Endothelial cell of umbilical vein (primary cell): ENCODE measurements around the gene NEURL1B. TPM values are rescaled to one million over a fixed set of nuclear protein-coding genes. Genes with fewer than 3 reads are reported as not detected.

Source experiments
- BruUV-seq: library from RNA; stranded (reverse); fragments of 400-500 nt; replicated peaks from 2 replicates; lab custom pipeline; 2021; lab: Mats Ljungman, UMichigan
- CTCF ChIA-PET: fragments of 300-600, 350-600 bp; sonication (Branson Sonifier 250); formaldehyde crosslinking; loops from one replicate; lab custom pipeline; 2021; ENCODE audit warnings: antibody characterized with exemption, inconsistent platforms; lab: Charles Lee
- POLR2A ChIA-PET: fragments of 300-600, 350-600 bp; sonication (Branson Sonifier 250); formaldehyde crosslinking; loops from one replicate; lab custom pipeline; 2021; ENCODE audit warnings: antibody characterized with exemption, inconsistent platforms; lab: Charles Lee
- DNase-seq: peaks from one replicate; pipeline ENCODE4 v3.0.0-alpha.2; 2011; ENCODE audit warnings: low read depth, low spot score
- FAIRE-seq: peaks from 2 replicates; lab custom pipeline; 2011; peaks lifted over from hg19 to GRCh38; lab: Jason Lieb, UNC
- H2AFZ ChIP-seq: 2 replicates; pipeline ENCODE4 v1.6.0; 2012; ENCODE audit warnings: low read depth, low read length, control low read depth, inconsistent platforms
- H3K27ac ChIP-seq: 2 replicates; pipeline ENCODE4 v1.5.1; 2011; ENCODE audit warnings: low read depth, mild to moderate bottlenecking, control low read depth, low read length, moderate library complexity; ENCODE audit not compliant: insufficient read depth
- H3K27me3 ChIP-seq, 2 experiments: 2 replicates each; pipeline versions ENCODE4 v1.6.0 to v1.6.1; 2011; ENCODE audit warnings: low read length in 2 of 2, mixed read lengths in 1 of 2; ENCODE audit not compliant: control insufficient read depth in 2 of 2, insufficient read depth in 2 of 2
- H3K36me3 ChIP-seq, 2 experiments: 2 replicates in 1 of 2; 3 replicates in 1 of 2; pipeline ENCODE4 v1.5.1; 2011; ENCODE audit warnings: low read length in 2 of 2, mild to moderate bottlenecking in 1 of 2, moderate library complexity in 1 of 2; ENCODE audit not compliant: control insufficient read depth in 2 of 2, insufficient read depth in 2 of 2; ENCODE audit errors: extremely low read depth in 1 of 2
- H3K4me1 ChIP-seq: 3 replicates; pipeline ENCODE4 v1.5.1; 2011; ENCODE audit warnings: mild to moderate bottlenecking, low read length; ENCODE audit not compliant: control insufficient read depth, insufficient read depth; ENCODE audit errors: extremely low read depth
- H3K4me2 ChIP-seq: 2 replicates; pipeline ENCODE4 v1.6.1; 2011; ENCODE audit warnings: low read length, control low read depth, mixed read lengths; ENCODE audit not compliant: insufficient read depth
- H3K4me3 ChIP-seq, 3 experiments: fragments of 200-600 bp in 1 of 3; sonication (generic), shearing (Covaris generic) in 1 of 3; replicated peaks in 1 of 3; 2 replicates each; pipeline ENCODE4 v1.5.1; 2011 to 2016; ENCODE audit warnings: control low read depth in 3 of 3, low read length in 3 of 3, mild to moderate bottlenecking in 2 of 3, inconsistent platforms in 1 of 3, low read depth in 1 of 3, moderate library complexity in 1 of 3; ENCODE audit not compliant: insufficient read depth in 1 of 3
- H3K79me2 ChIP-seq: 2 replicates; pipeline ENCODE4 v1.6.0; 2012; ENCODE audit warnings: low read length, inconsistent platforms; ENCODE audit not compliant: control insufficient read depth, insufficient read depth
- H3K9ac ChIP-seq: replicated peaks from 2 replicates; pipeline ENCODE3; 2011; ENCODE audit warnings: low read length, control low read depth; ENCODE audit not compliant: insufficient read depth; ENCODE audit errors: extremely low read depth
- H3K9me1 ChIP-seq: replicated peaks from 3 replicates; pipeline ENCODE4 v1.6.0; 2011; ENCODE audit warnings: mild to moderate bottlenecking, low read length; ENCODE audit not compliant: control insufficient read depth, insufficient read depth; ENCODE audit errors: extremely low read depth
- H3K9me3 ChIP-seq: replicated peaks from 2 replicates; pipeline ENCODE4 v1.5.1; 2012; ENCODE audit warnings: low read length, inconsistent platforms; ENCODE audit not compliant: control insufficient read depth, insufficient read depth
- H4K20me1 ChIP-seq: replicated peaks from 2 replicates; pipeline ENCODE3; 2011; ENCODE audit warnings: mild to moderate bottlenecking, low read length; ENCODE audit not compliant: control insufficient read depth, insufficient read depth; ENCODE audit errors: extremely low read depth
- EZH2 ChIP-seq: IDR thresholded peaks from 2 replicates; pipeline ENCODE4 v1.6.1; 2012; ENCODE audit warnings: borderline replicate concordance, low read depth, mild to moderate bottlenecking, moderate library complexity, low read length, inconsistent platforms; ENCODE audit not compliant: severe bottlenecking
- FOS ChIP-seq: IDR thresholded peaks from 2 replicates; pipeline ENCODE4 v1.6.1; 2011; ENCODE audit warnings: mild to moderate bottlenecking, low read length, moderate library complexity, borderline replicate concordance; ENCODE audit not compliant: insufficient read depth
- GATA2 ChIP-seq: IDR thresholded peaks from 2 replicates; pipeline ENCODE4 v1.7.0; 2011; ENCODE audit warnings: low read depth, mild to moderate bottlenecking, moderate library complexity, mixed read lengths, low read length; ENCODE audit not compliant: insufficient read length, insufficient read depth
- JUN ChIP-seq: IDR thresholded peaks from 2 replicates; pipeline ENCODE4 v1.6.1; 2011; ENCODE audit warnings: borderline replicate concordance, low read depth; ENCODE audit not compliant: insufficient read length, insufficient read depth
- MYC ChIP-seq: IDR thresholded peaks from one replicate; pipeline ENCODE4 v1.6.1; 2011; ENCODE audit warnings: mild to moderate bottlenecking, low read depth, low read length
- POLR2A ChIP-seq: IDR thresholded peaks from 2 replicates; pipeline ENCODE4 v1.6.1; 2012; ENCODE audit warnings: low read depth, mild to moderate bottlenecking, control low read depth, low read length
- POLR2AphosphoS5 ChIP-seq: IDR thresholded peaks from 2 replicates; pipeline ENCODE4 v1.6.1; 2012; ENCODE audit warnings: low read depth, mild to moderate bottlenecking, control low read depth, low read length, moderate library complexity; ENCODE audit not compliant: insufficient read depth
- dilution Hi-C: fragments of 300-500 bp; cut with MboI; formaldehyde crosslinking; loops from one replicate; pipeline ENCODE4 v1.15.0; 2019; ENCODE audit warnings: low sequenced_read_pairs; ENCODE audit not compliant: extremely low pct_ligation_motif_present
- intact Hi-C: fragments of 100-400 bp; cut with micrococcal nuclease; formaldehyde crosslinking; loops from one replicate; pipeline ENCODE4 v1.10.0; 2022
- polyA plus RNA-seq, 4 experiments: library from polyadenylated mRNA; depleted of rRNA in 3 of 4; stranded (reverse) in 3 of 4; unstranded in 1 of 4; fragments of >200 nt; gene quantifications; 2 replicates each; pipeline versions ENCODE4 v1.2.1 to v1.2.3, GENCODE V29; 2011 to 2012; ENCODE audit warnings: missing spikeins in 1 of 4
- total RNA-seq: library from RNA; stranded (reverse); gene quantifications from 2 replicates; pipeline ENCODE4 v1.2.3, GENCODE V29; 2021
- TF ChIP-seq, protein P1 (sequence below): IDR thresholded peaks from 2 replicates; pipeline ENCODE4 v1.6.1; 2011; ENCODE audit not compliant: insufficient read depth, insufficient read length
- TF ChIP-seq, protein P2 (sequence below), 2 donors: IDR thresholded peaks; 1 replicate in 1 of 2; 2 replicates in 1 of 2; pipeline ENCODE4 v1.5.1; 2011; ENCODE audit warnings: low read length in 2 of 2, mild to moderate bottlenecking in 2 of 2, moderate library complexity in 2 of 2, control low read depth in 1 of 2, inconsistent platforms in 1 of 2, low read depth in 1 of 2; ENCODE audit not compliant: insufficient read depth in 1 of 2; ENCODE audit errors: extremely low read depth in 1 of 2

Gene NEURL1B
- total and polyA plus RNA-seq, 2 donors (not counting 3 experiments of a cell fraction or from before 2014, with no cell fraction given) = 0.44 to 1.6 TPM

DNA sequence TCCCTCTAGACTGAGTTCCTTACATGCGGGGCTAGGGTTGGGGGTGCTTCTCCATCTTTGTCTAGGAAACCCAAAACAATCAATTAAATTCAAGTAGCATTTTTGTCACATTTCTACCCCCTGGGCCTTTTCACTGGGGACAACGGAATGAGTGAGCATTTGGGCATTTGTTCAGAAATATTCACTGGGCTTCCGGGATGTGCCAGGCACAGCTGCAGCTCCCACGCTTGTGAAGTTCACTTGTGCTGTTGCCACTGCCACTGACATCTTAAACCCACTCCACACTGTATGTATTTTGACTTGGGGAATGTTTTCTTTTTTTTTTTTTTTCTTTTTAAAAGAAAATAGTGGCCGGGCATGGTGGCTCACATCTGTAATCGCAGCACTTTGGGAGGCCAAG, 98.3 kb downstream of the NEURL1B start:
- peaks cover 2% of the 10 kb centered on the region for H3K4me1 ChIP-seq
- no peak overlapping the region for H3K4me3 ChIP-seq
- H4K20me1 ChIP-seq = no peaks in the 10 kb centered on the region
- no peak overlapping the region for H3K4me2 ChIP-seq
- ChIA-PET CTCF (no interaction called here), POLR2A (no interaction called here)
- no peaks in the 10 kb centered on the region for H3K36me3 ChIP-seq
- H3K9me1 ChIP-seq = no peaks in the 10 kb centered on the region
- H3K9me3 ChIP-seq = no peaks in the 10 kb centered on the region
- TF ChIP-seq POLR2AphosphoS5 = no peak
- TF ChIP-seq, protein P1, sequence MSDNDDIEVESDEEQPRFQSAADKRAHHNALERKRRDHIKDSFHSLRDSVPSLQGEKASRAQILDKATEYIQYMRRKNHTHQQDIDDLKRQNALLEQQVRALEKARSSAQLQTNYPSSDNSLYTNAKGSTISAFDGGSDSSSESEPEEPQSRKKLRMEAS = no peak
- TF ChIP-seq FOS = no peak
- no peak for TF ChIP-seq JUN
- no peak for TF ChIP-seq MYC
- TF ChIP-seq EZH2 = no peak
- TF ChIP-seq, protein P2, sequence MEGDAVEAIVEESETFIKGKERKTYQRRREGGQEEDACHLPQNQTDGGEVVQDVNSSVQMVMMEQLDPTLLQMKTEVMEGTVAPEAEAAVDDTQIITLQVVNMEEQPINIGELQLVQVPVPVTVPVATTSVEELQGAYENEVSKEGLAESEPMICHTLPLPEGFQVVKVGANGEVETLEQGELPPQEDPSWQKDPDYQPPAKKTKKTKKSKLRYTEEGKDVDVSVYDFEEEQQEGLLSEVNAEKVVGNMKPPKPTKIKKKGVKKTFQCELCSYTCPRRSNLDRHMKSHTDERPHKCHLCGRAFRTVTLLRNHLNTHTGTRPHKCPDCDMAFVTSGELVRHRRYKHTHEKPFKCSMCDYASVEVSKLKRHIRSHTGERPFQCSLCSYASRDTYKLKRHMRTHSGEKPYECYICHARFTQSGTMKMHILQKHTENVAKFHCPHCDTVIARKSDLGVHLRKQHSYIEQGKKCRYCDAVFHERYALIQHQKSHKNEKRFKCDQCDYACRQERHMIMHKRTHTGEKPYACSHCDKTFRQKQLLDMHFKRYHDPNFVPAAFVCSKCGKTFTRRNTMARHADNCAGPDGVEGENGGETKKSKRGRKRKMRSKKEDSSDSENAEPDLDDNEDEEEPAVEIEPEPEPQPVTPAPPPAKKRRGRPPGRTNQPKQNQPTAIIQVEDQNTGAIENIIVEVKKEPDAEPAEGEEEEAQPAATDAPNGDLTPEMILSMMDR (IDR thresholded peaks at IDR 0.05; ENCODE audit: extremely low read depth in 1 of 2, insufficient read depth in 1 of 2, low read depth in 1 of 2, low read length in 2 of 2) = no peak
- no peak for TF ChIP-seq POLR2A
- TF ChIP-seq GATA2 = no peak
- no peak for DNase-seq
- H3K27me3 ChIP-seq = no peaks in the 10 kb centered on the region
- no peak for FAIRE-seq
- no peak overlapping the region for H3K27ac ChIP-seq
- no TSS peak for BruUV-seq
- no peak overlapping the region for H3K9ac ChIP-seq
- intact Hi-C loops = no loop called here
- dilution Hi-C loops = no loop called here
- H3K79me2 ChIP-seq = no peaks in the 10 kb centered on the region
- no peak overlapping the region for H2AFZ ChIP-seq
